Natural killer cell (primary cell): ENCODE measurements around the gene ENAH. TPM values are rescaled to one million over a fixed set of nuclear protein-coding genes. Genes with fewer than 3 reads are reported as not detected.

Source experiments
- ATAC-seq, 3 donors: fragments of 150-1000 bp in 2 of 3; fragments of 200-7000 bp in 1 of 3; cut with Tn5 transposase; 1 replicate in 1 of 3; 2 replicates in 2 of 3; pipeline ENCODE4 v1.10.0; 2021; ENCODE audit warnings: mild to moderate bottlenecking in 2 of 3, moderate library complexity in 2 of 3
- DNase-seq, 2 donors: peaks; one replicate each; pipeline versions ENCODE4 v3.0.0 to v3.0.0-alpha.2; 2013 to 2021; ENCODE audit warnings: mixed read lengths in 1 of 2
- H3K27ac ChIP-seq: one replicate; pipeline ENCODE4 v1.5.1; 2013; ENCODE audit warnings: mild to moderate bottlenecking, low read length
- H3K27me3 ChIP-seq: one replicate; pipeline ENCODE4 v1.6.1; 2013; ENCODE audit warnings: low read length; ENCODE audit not compliant: control insufficient read depth, insufficient read depth
- H3K36me3 ChIP-seq: one replicate; pipeline ENCODE4 v1.6.1; 2013; ENCODE audit warnings: low read length; ENCODE audit not compliant: control insufficient read depth, insufficient read depth
- H3K4me1 ChIP-seq: one replicate; pipeline ENCODE4 v1.6.1; 2013; ENCODE audit warnings: low read length; ENCODE audit not compliant: control insufficient read depth, insufficient read depth
- H3K4me3 ChIP-seq: one replicate; pipeline ENCODE4 v1.5.1; 2013; ENCODE audit warnings: low read length
- H3K9me3 ChIP-seq: one replicate; pipeline ENCODE4 v1.6.1; 2013; ENCODE audit warnings: low read length; ENCODE audit not compliant: control insufficient read depth, insufficient read depth
- H3K27ac Mint-ChIP-seq, 2 donors: one replicate each; pipeline ENCODE4 v1.8.0; 2022; ENCODE audit warnings: mild to moderate bottlenecking in 2 of 2, mixed read lengths in 2 of 2, moderate library complexity in 1 of 2
- H3K27me3 Mint-ChIP-seq, 2 donors: one replicate each; pipeline ENCODE4 v1.8.0; 2022; ENCODE audit warnings: low read depth in 2 of 2, mixed read lengths in 2 of 2
- H3K36me3 Mint-ChIP-seq: one replicate; pipeline ENCODE4 v1.8.0; 2022; ENCODE audit warnings: mixed read lengths
- H3K4me1 Mint-ChIP-seq, 2 donors: one replicate each; pipeline ENCODE4 v1.8.0; 2022; ENCODE audit warnings: mixed read lengths in 2 of 2
- H3K4me3 Mint-ChIP-seq: one replicate; pipeline ENCODE4 v1.8.0; 2022; ENCODE audit warnings: mild to moderate bottlenecking, moderate library complexity, mixed read lengths
- H3K9me3 Mint-ChIP-seq, 2 donors: one replicate each; pipeline ENCODE4 v1.8.0; 2022; ENCODE audit warnings: mixed read lengths in 2 of 2
- WGBS: methylation state at CpG from one replicate; pipeline ENCODE4 v1.1.7; 2013; ENCODE audit warnings: missing lambda C conversion rate; ENCODE audit not compliant: insufficient coverage; 5-methylcytosine and 5-hydroxymethylcytosine counted together
- intact Hi-C: fragments of 100-400 bp; cut with micrococcal nuclease; formaldehyde crosslinking; loops from one replicate; pipeline ENCODE4 v1.14.2; 2022
- total RNA-seq, 4 donors: library from RNA; stranded (reverse); fragments of 120-200 nt in 1 of 4; gene quantifications; one replicate each; pipeline versions ENCODE4 v1.2.3 to v1.2.4, GENCODE V29; 2013 to 2022
- TF ChIP-seq, protein P1 (sequence below): fragments of 200-600 bp; IDR thresholded peaks from one replicate; pipeline ENCODE4 v1.8.0; 2022; ENCODE audit warnings: antibody characterized with exemption

ENAH gene
- total RNA-seq, 3 donors from 2014 or later (not counting 1 experiment from before 2014, with no cell fraction given): not detected

DNA sequence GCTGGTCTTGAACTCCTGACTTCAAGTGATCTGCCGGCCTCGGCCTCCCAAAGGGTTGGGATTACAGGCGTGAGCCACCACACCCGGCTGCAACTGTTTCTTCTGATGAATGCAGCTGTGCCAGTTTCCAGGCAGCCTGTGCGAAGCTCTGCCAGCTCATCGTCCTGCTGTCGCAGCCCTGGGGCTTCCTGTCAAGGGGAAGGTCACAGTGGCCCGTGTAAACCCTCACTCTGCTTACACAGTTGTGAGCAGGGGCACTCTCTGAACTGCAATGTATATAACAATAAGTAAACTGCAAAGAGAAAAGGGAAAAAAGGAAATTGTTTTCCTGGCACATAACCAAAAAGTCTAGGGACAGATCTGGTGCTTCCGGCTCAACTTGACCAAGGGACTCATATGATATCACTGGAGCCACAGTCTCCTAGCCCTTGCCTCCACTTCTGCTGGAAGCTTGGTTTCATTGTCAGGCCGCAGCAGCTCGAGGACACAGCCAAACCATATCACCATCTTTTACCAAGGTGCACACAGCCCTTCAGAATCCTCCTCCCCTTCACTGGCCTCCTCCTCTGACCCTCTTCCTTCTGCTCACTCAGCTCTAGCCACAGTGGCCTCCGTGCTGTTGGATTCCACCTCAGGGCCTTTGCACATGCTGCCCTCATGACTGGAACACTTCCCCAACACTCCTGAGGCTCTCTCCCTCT lies 202.3 kb downstream of the ENAH start:
- Histone ChIP-seq H3K36me3 (no peaks in the 10 kb centered on the region), H3K4me3 (no peak overlapping the region), H3K27ac (no peak overlapping the region), H3K4me1 (peaks cover 56% of the 10 kb centered on the region), H3K9me3 (no peaks in the 10 kb centered on the region), H3K27me3 (no peaks in the 10 kb centered on the region)
- Mint-ChIP-seq H3K36me3 (no peaks in the 10 kb centered on the region), H3K27ac (peak overlapping the region; percentile 56 to 80), H3K27me3 (no peaks in the 10 kb centered on the region), H3K4me1 (peaks cover 57 to 74% of the 10 kb centered on the region in 2 donors), H3K9me3 (no peaks in the 10 kb centered on the region), H3K4me3 (peak overlapping the region; percentile 5)
- TF ChIP-seq, protein P1, sequence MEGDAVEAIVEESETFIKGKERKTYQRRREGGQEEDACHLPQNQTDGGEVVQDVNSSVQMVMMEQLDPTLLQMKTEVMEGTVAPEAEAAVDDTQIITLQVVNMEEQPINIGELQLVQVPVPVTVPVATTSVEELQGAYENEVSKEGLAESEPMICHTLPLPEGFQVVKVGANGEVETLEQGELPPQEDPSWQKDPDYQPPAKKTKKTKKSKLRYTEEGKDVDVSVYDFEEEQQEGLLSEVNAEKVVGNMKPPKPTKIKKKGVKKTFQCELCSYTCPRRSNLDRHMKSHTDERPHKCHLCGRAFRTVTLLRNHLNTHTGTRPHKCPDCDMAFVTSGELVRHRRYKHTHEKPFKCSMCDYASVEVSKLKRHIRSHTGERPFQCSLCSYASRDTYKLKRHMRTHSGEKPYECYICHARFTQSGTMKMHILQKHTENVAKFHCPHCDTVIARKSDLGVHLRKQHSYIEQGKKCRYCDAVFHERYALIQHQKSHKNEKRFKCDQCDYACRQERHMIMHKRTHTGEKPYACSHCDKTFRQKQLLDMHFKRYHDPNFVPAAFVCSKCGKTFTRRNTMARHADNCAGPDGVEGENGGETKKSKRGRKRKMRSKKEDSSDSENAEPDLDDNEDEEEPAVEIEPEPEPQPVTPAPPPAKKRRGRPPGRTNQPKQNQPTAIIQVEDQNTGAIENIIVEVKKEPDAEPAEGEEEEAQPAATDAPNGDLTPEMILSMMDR: no peak
- WGBS: 51% methylated on average over 12 of the region's 12 CpGs
- intact Hi-C loops: no loop called here
- DNase-seq (peak in 1 of 2 donors; percentile 7), ATAC-seq (peak in 1 of 3 donors; percentile 8)

DNA sequence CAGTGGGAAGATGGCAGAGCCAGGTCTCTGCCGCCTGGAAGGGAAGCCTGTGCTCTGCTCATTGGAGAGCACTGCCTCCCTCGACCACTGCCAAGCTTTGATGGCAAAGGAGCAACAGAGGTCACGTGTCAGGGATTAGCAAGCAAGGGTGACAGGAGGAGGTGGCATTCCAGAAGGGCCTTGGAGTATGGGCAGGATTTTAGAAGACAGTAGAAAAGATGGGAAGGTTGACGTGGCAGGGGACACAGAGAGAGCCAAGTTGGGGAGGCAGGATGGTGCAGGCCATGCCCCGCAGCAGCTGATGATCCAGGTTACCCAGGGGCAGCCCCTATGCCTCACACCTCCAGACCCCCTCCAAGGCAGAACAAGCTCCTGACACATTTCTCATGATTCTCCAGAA lies 203.1 kb downstream of the ENAH start:
- Mint-ChIP-seq H3K27ac (peak overlapping the region in 1 of 2 donors; percentile 80), H3K9me3 (no peaks in the 10 kb centered on the region), H3K4me3 (no peak overlapping the region), H3K27me3 (no peaks in the 10 kb centered on the region), H3K36me3 (no peaks in the 10 kb centered on the region), H3K4me1 (peaks cover 57 to 78% of the 10 kb centered on the region in 2 donors)
- WGBS: 94% methylated on average over 5 of the region's 5 CpGs
- Histone ChIP-seq H3K9me3 (no peaks in the 10 kb centered on the region), H3K36me3 (no peaks in the 10 kb centered on the region), H3K27me3 (no peaks in the 10 kb centered on the region), H3K27ac (no peak overlapping the region), H3K4me1 (peaks cover 55% of the 10 kb centered on the region), H3K4me3 (no peak overlapping the region)
- TF ChIP-seq, protein P1: no peak
- intact Hi-C loops: no loop called here
- ATAC-seq: no peak
- no peak for DNase-seq

DNA sequence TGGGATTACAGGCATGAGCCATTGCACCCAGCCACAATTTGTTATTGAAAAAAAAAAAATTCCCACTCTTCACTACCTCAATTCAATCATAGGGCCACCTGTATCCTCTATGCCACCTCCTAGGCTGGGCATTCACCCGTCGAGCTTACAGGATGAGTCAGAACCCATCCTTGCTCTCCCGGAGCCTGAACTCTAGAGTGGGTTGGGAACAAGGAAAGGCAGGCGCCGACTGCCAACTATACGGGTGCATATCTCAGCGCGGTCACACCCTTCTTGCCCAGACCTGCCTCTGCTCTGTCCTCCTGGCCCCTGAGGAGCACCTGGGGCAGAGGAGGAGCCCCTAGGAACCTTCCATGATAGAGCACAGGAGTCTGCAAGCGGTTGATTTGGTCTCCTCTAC lies 203.7 kb downstream of the ENAH start:
- Histone ChIP-seq H3K4me1 (peaks cover 55% of the 10 kb centered on the region), H3K27me3 (no peaks in the 10 kb centered on the region), H3K27ac (no peak overlapping the region), H3K36me3 (no peaks in the 10 kb centered on the region), H3K9me3 (no peaks in the 10 kb centered on the region), H3K4me3 (no peak overlapping the region)
- WGBS: 92% methylated on average over 9 of the region's 9 CpGs
- intact Hi-C loops: no loop called here
- H3K9me3 Mint-ChIP-seq: no peaks in the 10 kb centered on the region
- H3K4me1 Mint-ChIP-seq: peaks cover 57 to 78% of the 10 kb centered on the region in 2 donors
- ATAC-seq (no peak), DNase-seq (no peak)
- H3K4me3 Mint-ChIP-seq: no peak overlapping the region
- TF ChIP-seq, protein P1: no peak
- H3K27me3 Mint-ChIP-seq: no peaks in the 10 kb centered on the region
- H3K27ac Mint-ChIP-seq: peak overlapping the region in 1 of 2 donors; percentile 80
- H3K36me3 Mint-ChIP-seq: no peaks in the 10 kb centered on the region
